ENCODE measurements around the gene SLC6A19.
A peak's percentile ranks its signal among the peaks of the same experiment; 100 is the strongest.

SLC6A19 gene

GRCh38 chr5:1211701-1212100 is 10.3 kb downstream of the SLC6A19 start:
- DNase-seq: no peak

- DNase-seq: no peak
Observed at GRCh38 chr5:1212271-1212670, 10.9 kb downstream of the SLC6A19 start.

GRCh38 chr5:1212881-1213280 is 11.5 kb downstream of the SLC6A19 start:
- DNase-seq: no peak

- DNase-seq: no peak
Observed at GRCh38 chr5:1213508-1214162, 12.2 kb downstream of the SLC6A19 start.

- DNase-seq: no peak
Observed at GRCh38 chr5:1214163-1214935, 13.0 kb downstream of the SLC6A19 start.

GRCh38 chr5:1214936-1215220 is 13.5 kb downstream of the SLC6A19 start:
- DNase-seq: no peak

GRCh38 chr5:1215320-1216096 is 14.1 kb downstream of the SLC6A19 start:
- no peak for DNase-seq

GRCh38 chr5:1216211-1216917 is 15.0 kb downstream of the SLC6A19 start:
- DNase-seq: no peak

- DNase-seq: no peak
Observed at GRCh38 chr5:1216918-1217295, 15.5 kb downstream of the SLC6A19 start.

- peak; percentile 70 for DNase-seq
Observed at GRCh38 chr5:1217596-1218206, 16.3 kb downstream of the SLC6A19 start.

- no peak for DNase-seq
Observed at GRCh38 chr5:1218351-1219080, 17.1 kb downstream of the SLC6A19 start.

- DNase-seq: no peak
Observed at GRCh38 chr5:1219098-1219767, 17.8 kb downstream of the SLC6A19 start.

GRCh38 chr5:1219768-1220100 is 18.3 kb downstream of the SLC6A19 start:
- no peak for DNase-seq

- no peak for DNase-seq
Observed at GRCh38 chr5:1220351-1220750, 19.0 kb downstream of the SLC6A19 start.

- no peak for DNase-seq
Observed at GRCh38 chr5:1220831-1221230, 19.4 kb downstream of the SLC6A19 start.

GRCh38 chr5:1221721-1222120 is 20.3 kb downstream of the SLC6A19 start:
- no peak for DNase-seq

GRCh38 chr5:1222147-1222546 is 20.8 kb downstream of the SLC6A19 start:
- no peak for DNase-seq

- no peak for DNase-seq
Observed at GRCh38 chr5:1222621-1223277, 21.4 kb downstream of the SLC6A19 start.

- DNase-seq: no peak
Observed at GRCh38 chr5:1223278-1223670, 21.9 kb downstream of the SLC6A19 start.

GRCh38 chr5:1224631-1225030 is 23.2 kb downstream of the SLC6A19 start:
- no peak for DNase-seq

GRCh38 chr5:1225081-1225480 is 23.7 kb downstream of the SLC6A19 start, which contains the start of gene SLC6A18:
Gene SLC6A18 (plus strand): TSS chr5:1225381. CDS start chr5:1225478, 97 bp downstream.
- no peak for DNase-seq
